Activated CD8-positive, alpha-beta memory T cell treated with anti-CD3 and anti-CD28 coated beads, Interleukin-2, amount 50 U/mL, for 24 hours (primary cell): Measurements from ENCODE around the gene GRIN1.

Experiments used
- DNase-seq: peaks from one replicate; pipeline ENCODE4 v3.0.0-alpha.2; 2020; ENCODE audit errors: extremely low read depth

The GRIN1 gene

GRCh38 chr9:137148242-137148641, 9.3 kb downstream of the GRIN1 start:
- no peak for DNase-seq

- DNase-seq = no peak
These were observed 9.7 kb downstream of the GRIN1 start for GRCh38 chr9:137148661-137149060.

GRCh38 chr9:137149363-137149762, 10.4 kb downstream of the GRIN1 start:
- no peak for DNase-seq

GRCh38 chr9:137149942-137150616, 11.1 kb downstream of the GRIN1 start:
- no peak for DNase-seq

GRCh38 chr9:137150617-137151457, 11.9 kb downstream of the GRIN1 start:
- DNase-seq = no peak

- no peak for DNase-seq
These were observed 14.0 kb downstream of the GRIN1 start for GRCh38 chr9:137152844-137153405.

- DNase-seq = no peak
These were observed 17.8 kb downstream of the GRIN1 start for GRCh38 chr9:137156567-137157375.

GRCh38 chr9:137157618-137158415, 18.9 kb downstream of the GRIN1 start:
- DNase-seq = no peak

- DNase-seq = no peak
These were observed 19.7 kb downstream of the GRIN1 start for GRCh38 chr9:137158625-137159024.

GRCh38 chr9:137159105-137160053, 20.4 kb downstream of the GRIN1 start:
- no peak for DNase-seq

GRCh38 chr9:137160054-137160425, 21.1 kb downstream of the GRIN1 start:
- no peak for DNase-seq

- DNase-seq = no peak
These were observed 22.0 kb downstream of the GRIN1 start for GRCh38 chr9:137160716-137161557.

GRCh38 chr9:137161558-137162486, 22.9 kb downstream of the GRIN1 start:
- DNase-seq = no peak

- DNase-seq = no peak
These were observed 23.8 kb downstream of the GRIN1 start for GRCh38 chr9:137162505-137163364.

- DNase-seq = no peak
These were observed 24.4 kb downstream of the GRIN1 start for GRCh38 chr9:137163365-137163715.

GRCh38 chr9:137163805-137164204, 24.9 kb downstream of the GRIN1 start:
- DNase-seq = no peak
